HTERT RPE-1 (cell line): Measurements from ENCODE around the gene ANKRD49.

Experiments used
- in situ Hi-C: fragments of 300-500 bp; cut with MboI; formaldehyde crosslinking; loops from 4 replicates; pipeline ENCODE4 v1.14.3; 2020; ENCODE audit warnings: low sequenced_read_pairs

The ANKRD49 gene, protein sequence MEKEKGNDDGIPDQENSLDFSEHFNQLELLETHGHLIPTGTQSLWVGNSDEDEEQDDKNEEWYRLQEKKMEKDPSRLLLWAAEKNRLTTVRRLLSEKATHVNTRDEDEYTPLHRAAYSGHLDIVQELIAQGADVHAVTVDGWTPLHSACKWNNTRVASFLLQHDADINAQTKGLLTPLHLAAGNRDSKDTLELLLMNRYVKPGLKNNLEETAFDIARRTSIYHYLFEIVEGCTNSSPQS

DNA sequence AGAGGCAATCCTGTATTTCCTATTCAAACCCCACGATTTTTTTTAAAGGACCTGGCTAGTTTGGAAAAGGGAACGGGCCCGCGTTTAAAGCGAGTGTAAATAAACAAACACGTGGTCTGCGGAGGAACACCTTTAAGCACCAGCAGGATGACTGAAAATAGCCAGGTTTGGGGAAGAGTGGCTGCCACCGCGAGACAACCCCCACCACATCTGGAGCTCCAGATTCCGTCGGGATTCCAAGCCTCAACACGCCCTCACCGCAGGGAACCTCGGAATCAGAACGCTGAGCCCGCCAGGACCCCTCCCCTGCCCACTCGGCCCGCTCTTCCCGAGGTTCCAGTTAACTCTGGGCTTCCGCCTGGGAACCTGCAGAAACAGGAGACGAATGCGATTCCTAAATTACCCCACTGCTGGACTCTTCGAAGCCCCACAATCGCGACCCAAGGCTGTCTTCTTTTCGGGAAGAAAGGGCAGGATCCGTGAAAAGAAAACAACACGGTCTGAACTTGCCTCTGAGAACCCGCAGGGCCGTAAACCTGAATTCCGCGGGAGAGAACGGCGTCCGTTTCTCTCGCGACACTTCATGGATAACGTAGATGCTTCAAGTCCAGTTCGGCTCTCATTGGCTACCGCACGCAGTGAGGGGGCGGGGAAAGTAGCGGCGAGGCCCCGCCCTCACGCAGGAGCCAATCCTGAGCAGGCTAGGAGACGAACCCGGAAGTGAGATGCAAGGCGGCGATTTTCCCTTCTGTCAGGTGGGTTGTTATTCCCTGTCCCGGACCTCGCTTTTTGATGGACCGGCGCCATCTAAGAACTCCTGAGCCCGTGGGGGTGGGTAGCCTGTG is at the start of gene ANKRD49, which contains the start of gene MRE11:
Gene ANKRD49, plus strand, starts transcription at position 704 of the 845 bp plus-strand sequence. CDS start 2,710 bp downstream, outside the sequence.
Gene MRE11, minus strand, starts transcription at position 564 of the 845 bp plus-strand sequence. CDS start 1,043 bp downstream, outside the sequence.
- in situ Hi-C loops: no loop called here

- in situ Hi-C loops: no loop called here
Observed at GRCh38 chr11:94445641-94446040, 48.1 kb upstream of the ANKRD49 start.

DNA sequence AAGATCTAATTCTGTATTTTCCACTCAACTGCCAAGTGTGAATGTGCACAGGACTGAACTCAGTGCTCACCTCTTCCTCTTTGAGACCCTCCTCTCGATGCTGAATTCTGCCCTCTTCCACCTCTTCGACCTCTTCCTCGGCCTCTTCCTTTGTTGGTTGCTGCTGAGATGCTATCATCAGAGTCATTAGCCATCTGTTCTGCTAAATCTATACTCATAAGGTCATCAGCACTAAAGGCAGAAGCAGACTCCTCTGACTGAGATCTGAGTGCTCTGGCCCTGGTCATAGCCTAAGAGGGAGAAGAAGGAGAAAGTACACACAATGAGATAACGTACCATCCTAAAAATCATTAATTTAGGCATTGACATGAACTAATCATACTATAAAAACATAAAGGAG is 46.6 kb upstream of the ANKRD49 start:
- in situ Hi-C loops: no loop called here

DNA sequence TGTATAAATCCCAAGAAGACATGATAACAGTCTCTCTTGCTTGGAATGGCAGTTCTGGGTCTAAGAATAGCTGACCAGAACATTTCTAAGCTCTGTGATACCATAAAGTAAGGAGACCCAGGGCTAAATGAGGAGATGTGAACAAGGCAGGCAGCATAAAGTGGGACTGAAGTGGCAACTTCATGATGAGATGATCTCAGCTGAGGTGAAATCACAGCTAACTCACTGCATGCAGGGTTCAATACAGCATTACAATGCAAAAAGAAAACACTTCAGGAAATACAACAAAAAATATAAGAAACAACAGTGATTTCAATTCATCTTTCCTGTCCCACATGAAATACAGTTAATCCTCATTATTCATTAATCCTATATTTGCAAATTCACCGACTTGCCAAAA is 44.8 kb upstream of the ANKRD49 start:
- in situ Hi-C loops: no loop called here

DNA sequence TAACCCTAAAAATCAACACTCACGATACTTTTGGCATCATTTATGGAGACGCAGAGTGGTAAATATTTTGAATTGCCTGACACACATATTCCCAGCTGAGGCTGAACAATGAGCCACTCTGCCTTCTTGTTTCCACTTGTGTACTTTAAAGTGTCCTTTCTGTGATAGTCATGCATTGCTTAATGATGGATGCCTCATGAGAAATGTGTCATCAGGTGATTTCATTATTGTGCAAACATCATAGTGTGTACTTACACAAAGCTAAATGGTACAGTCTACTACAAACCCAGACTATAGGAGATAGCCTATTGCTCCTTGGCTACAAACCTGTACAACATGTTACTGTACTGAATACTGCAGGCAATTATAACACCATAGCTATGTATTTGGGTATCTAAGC is 44.3 kb upstream of the ANKRD49 start:
- in situ Hi-C loops: no loop called here

DNA sequence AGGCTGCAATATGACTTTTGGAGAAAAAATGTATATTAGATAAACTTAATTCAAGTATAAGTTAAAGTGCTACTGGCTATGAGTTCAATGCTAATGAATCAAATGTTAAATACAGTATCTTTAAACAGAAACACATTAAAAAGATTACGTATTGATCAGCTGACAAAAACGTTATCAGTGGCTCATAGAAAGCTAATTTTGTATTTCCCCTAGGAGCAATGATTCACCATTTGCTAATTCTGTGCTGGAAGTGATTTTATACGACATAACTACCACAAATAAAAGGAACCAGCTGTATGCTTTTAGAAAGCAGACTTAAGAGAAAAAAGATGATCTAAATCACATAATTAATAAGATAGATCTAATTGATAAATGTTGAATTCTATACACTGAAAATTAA is 43.7 kb upstream of the ANKRD49 start:
- in situ Hi-C loops: no loop called here

DNA sequence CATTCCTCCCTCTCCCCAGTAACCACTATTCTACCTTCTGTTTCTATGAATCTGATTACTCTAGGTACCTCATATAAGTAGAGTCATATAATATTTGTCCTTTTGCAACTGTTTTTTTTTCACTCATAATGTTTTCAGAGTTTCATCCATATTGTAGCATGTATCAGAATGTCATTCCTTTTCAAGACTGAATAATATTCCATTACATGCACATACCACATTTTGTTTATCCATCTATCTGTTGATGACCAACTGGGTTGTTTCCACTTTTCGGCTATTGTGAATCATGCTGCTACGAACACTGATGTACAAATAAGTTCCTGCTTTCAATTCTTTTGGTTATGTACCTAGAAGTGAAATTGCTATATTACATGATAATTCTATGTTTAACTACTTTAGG is 40.8 kb upstream of the ANKRD49 start:
- in situ Hi-C loops: no loop called here

- in situ Hi-C loops: no loop called here
Observed at GRCh38 chr11:94454301-94454700, 39.5 kb upstream of the ANKRD49 start.

- in situ Hi-C loops: no loop called here
Observed at GRCh38 chr11:94455861-94456260, 37.9 kb upstream of the ANKRD49 start.

- in situ Hi-C loops: no loop called here
Observed at GRCh38 chr11:94457118-94458029, 36.4 kb upstream of the ANKRD49 start.

DNA sequence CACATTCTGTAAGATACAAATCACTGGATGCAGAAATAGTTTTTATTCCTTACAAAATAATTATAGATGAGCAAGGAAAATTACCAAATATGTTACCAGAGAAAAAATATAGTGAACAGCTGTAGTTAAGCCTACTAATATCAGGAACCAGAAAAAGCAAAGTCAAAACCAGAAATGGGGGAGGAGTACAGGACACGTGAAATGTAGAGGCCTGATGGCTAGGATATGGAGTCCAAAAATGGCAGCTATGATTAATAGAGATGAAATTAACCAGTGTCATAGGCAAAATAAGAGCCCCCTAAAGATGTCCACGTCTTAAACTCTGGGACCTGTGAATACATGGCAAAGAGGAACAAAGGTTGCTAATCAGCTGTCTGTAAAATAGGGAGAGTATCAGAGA is 34.2 kb upstream of the ANKRD49 start:
- in situ Hi-C loops: no loop called here

DNA sequence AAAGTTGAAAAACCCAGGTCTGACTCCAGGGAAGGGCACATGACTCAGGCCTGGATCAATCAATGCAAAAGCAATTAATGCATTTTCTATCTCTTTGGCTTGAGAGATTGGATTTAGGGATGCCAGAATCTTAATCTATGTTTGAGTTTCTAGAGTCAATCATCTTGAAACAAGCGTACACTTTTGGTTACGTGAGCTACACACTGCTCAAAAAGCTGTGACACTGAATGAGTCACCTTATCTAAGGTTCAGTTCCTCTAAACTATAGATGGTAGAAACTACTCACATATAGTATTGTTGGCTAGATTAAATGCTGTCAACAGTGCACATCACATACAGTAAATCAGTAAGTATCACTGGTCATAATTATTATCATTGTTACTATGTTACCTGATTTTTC is 24.4 kb upstream of the ANKRD49 start:
- in situ Hi-C loops: no loop called here

- in situ Hi-C loops: no loop called here
Observed at GRCh38 chr11:94472916-94473799, 20.6 kb upstream of the ANKRD49 start.

DNA sequence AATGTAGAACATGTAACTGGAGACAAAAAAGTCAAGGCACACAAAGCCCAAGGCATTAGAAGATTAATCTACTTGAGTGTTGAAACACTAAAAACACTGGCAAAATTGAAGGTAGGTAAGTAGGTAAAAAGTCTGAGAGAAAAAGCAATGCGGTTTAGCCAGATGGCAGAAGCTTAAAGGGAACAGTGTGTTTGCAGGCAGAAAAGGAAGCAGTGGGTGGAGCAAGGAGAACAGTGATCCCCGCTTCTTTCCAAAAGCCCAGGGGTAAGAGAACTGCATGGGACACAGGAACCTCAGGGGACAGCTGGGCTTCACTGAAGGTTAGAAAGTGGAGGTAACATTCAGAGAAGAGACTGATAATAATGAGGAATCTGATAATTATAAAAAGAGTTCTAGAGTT is 16.2 kb upstream of the ANKRD49 start:
- in situ Hi-C loops: no loop called here

DNA sequence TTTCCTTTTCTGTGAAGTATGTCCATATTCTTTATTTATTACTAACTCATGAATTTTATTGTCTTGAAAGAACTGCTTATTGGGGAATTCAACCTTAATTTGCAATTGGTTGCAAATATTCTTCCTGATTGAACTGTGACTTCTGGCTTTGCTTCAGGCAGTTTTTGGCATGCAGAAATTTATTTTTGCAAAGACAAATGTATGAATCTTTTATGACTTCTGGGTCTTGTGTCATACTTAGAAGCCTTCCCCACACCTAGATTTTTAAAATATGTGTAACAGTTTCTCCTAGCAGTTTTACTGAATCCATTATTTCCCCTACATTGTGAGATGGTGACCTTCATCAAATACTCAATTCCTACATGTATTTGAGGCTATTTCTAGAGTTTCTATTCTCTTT is 12.4 kb upstream of the ANKRD49 start:
- in situ Hi-C loops: no loop called here

- in situ Hi-C loops: no loop called here
Observed at GRCh38 chr11:94486068-94486467, 7.7 kb upstream of the ANKRD49 start.

- in situ Hi-C loops: no loop called here
Observed at GRCh38 chr11:94494126-94494680, 419 bp downstream of the ANKRD49 start.

- in situ Hi-C loops: no loop called here
Observed at GRCh38 chr11:94500181-94500580, 6.4 kb downstream of the ANKRD49 start.

GRCh38 chr11:94501522-94501921 is 7.7 kb downstream of the ANKRD49 start:
- in situ Hi-C loops: no loop called here
